Measurements from ENCODE around the gene KRTAP10-8. TPM values are rescaled to one million over a fixed set of nuclear protein-coding genes. Genes with fewer than 3 reads are reported as not detected.
"Not testable (repeated sequence)": the region's sequence is repeated elsewhere in the genome, so short reads cannot be mapped to it uniquely, and the experiment has no call there.

Gene KRTAP10-8
- total RNA-seq, 1 experiment from 2014 or later: not detected

DNA sequence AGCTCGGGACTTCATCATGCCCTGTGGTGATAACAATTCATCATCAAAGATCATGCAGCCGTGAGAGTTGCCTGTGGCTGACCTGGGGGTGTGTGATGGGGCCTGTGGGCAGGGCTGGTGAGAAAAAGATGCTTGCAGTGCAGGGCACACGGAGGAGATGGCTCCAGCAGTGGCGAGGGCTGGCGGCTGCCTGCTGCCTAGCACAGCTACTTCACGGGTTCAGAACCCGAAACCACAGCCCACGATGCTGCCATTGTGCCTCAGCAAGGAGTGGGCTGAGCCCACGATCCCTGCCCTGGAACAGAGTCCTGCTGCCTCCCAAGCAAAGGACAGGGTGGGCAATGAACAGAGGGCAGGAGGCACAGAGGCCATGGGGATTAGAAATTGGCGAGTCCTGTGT lies 14.4 kb downstream of the KRTAP10-8 start (continued):
- TF ChIP-seq, protein P1, sequence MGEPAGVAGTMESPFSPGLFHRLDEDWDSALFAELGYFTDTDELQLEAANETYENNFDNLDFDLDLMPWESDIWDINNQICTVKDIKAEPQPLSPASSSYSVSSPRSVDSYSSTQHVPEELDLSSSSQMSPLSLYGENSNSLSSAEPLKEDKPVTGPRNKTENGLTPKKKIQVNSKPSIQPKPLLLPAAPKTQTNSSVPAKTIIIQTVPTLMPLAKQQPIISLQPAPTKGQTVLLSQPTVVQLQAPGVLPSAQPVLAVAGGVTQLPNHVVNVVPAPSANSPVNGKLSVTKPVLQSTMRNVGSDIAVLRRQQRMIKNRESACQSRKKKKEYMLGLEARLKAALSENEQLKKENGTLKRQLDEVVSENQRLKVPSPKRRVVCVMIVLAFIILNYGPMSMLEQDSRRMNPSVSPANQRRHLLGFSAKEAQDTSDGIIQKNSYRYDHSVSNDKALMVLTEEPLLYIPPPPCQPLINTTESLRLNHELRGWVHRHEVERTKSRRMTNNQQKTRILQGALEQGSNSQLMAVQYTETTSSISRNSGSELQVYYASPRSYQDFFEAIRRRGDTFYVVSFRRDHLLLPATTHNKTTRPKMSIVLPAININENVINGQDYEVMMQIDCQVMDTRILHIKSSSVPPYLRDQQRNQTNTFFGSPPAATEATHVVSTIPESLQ (CRISPR knock-in tag; IDR thresholded peaks at IDR 0.05): no peak
- TF ChIP-seq ZNF416 (CRISPR knock-in tag; IDR thresholded peaks at IDR 0.05) (no peak), JAZF1 (CRISPR knock-in tag; IDR thresholded peaks at IDR 0.05) (no peak), NR1H2 (CRISPR knock-in tag; IDR thresholded peaks at IDR 0.05) (no peak), ETV6 (CRISPR knock-in tag; IDR thresholded peaks at IDR 0.05) (no peak), TEAD4 (CRISPR knock-in tag; IDR thresholded peaks at IDR 0.05) (no peak)
- TF ChIP-seq, protein P2, sequence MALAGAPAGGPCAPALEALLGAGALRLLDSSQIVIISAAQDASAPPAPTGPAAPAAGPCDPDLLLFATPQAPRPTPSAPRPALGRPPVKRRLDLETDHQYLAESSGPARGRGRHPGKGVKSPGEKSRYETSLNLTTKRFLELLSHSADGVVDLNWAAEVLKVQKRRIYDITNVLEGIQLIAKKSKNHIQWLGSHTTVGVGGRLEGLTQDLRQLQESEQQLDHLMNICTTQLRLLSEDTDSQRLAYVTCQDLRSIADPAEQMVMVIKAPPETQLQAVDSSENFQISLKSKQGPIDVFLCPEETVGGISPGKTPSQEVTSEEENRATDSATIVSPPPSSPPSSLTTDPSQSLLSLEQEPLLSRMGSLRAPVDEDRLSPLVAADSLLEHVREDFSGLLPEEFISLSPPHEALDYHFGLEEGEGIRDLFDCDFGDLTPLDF (CRISPR knock-in tag; IDR thresholded peaks at IDR 0.05): no peak
- TF ChIP-seq, protein P3, sequence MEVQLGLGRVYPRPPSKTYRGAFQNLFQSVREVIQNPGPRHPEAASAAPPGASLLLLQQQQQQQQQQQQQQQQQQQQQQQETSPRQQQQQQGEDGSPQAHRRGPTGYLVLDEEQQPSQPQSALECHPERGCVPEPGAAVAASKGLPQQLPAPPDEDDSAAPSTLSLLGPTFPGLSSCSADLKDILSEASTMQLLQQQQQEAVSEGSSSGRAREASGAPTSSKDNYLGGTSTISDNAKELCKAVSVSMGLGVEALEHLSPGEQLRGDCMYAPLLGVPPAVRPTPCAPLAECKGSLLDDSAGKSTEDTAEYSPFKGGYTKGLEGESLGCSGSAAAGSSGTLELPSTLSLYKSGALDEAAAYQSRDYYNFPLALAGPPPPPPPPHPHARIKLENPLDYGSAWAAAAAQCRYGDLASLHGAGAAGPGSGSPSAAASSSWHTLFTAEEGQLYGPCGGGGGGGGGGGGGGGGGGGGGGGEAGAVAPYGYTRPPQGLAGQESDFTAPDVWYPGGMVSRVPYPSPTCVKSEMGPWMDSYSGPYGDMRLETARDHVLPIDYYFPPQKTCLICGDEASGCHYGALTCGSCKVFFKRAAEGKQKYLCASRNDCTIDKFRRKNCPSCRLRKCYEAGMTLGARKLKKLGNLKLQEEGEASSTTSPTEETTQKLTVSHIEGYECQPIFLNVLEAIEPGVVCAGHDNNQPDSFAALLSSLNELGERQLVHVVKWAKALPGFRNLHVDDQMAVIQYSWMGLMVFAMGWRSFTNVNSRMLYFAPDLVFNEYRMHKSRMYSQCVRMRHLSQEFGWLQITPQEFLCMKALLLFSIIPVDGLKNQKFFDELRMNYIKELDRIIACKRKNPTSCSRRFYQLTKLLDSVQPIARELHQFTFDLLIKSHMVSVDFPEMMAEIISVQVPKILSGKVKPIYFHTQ (CRISPR knock-in tag; IDR thresholded peaks at IDR 0.05): no peak

DNA sequence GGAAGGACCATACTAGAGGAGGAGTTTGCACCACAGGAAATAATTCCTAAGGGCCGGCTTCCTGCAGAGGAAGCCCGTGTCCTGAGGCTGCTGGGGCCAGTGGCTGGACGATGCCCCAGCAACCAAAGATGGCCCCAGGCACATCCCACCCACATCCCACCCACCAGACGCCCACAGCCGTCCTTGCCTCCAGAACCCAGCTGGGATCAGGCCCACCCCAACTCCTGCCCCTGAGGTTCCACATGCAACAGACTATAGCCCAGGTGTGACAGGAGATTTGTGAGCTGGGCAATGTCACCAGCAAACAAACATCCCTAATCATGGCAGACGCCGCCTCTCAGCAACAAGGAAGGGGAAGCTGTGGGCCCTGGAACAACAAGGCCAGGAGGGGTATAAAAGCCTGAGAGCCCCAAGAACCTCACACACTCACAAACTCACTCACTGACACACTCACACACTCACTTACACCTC lies 14.8 kb downstream of the KRTAP10-8 start, which contains the start of gene KRTAP10-9:
Gene KRTAP10-9, plus strand, starts transcription at position 421 of the 471 bp plus-strand sequence. CDS start 79 bp downstream, outside the sequence.
- peaks cover 37% of the 10 kb centered on the region for H3K36me3 Mint-ChIP-seq
- no peak within 1 kb of the TSS for H3K4me3 Mint-ChIP-seq
- no peak within 1 kb of the TSS; the same call in 1 of the 2 replicates for H3K27ac Mint-ChIP-seq
- ChIA-PET POLR2A (no interaction called here), CTCF (interaction anchor here (0.7 to 0.8 kb wide), 2 partner anchors 8 to 114 kb away, joined by 3 to 5 read pairs; no protein-coding TSS in a partner anchor)
- peaks cover 3% of the 10 kb centered on the region; the same call in 1 of the 2 replicates for H3K4me1 Mint-ChIP-seq
- H3K27me3 Mint-ChIP-seq (ENCODE audit: low read depth): peaks cover 7% of the 10 kb centered on the region; the same call in 1 of the 2 replicates
- peaks cover 50% of the 10 kb centered on the region for H3K9me3 Mint-ChIP-seq
- TF ChIP-seq, protein P4, sequence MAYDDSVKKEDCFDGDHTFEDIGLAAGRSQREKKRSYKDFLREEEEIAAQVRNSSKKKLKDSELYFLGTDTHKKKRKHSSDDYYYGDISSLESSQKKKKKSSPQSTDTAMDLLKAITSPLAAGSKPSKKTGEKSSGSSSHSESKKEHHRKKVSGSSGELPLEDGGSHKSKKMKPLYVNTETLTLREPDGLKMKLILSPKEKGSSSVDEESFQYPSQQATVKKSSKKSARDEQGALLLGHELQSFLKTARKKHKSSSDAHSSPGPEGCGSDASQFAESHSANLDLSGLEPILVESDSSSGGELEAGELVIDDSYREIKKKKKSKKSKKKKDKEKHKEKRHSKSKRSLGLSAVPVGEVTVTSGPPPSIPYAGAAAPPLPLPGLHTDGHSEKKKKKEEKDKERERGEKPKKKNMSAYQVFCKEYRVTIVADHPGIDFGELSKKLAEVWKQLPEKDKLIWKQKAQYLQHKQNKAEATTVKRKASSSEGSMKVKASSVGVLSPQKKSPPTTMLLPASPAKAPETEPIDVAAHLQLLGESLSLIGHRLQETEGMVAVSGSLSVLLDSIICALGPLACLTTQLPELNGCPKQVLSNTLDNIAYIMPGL (CRISPR knock-in tag; IDR thresholded peaks at IDR 0.05): no peak
- TF ChIP-seq TP53 (CRISPR knock-in tag; IDR thresholded peaks at IDR 0.05): no peak
- ATAC-seq (no peak), DNase-seq (ENCODE audit: low spot score) (no peak)

DNA sequence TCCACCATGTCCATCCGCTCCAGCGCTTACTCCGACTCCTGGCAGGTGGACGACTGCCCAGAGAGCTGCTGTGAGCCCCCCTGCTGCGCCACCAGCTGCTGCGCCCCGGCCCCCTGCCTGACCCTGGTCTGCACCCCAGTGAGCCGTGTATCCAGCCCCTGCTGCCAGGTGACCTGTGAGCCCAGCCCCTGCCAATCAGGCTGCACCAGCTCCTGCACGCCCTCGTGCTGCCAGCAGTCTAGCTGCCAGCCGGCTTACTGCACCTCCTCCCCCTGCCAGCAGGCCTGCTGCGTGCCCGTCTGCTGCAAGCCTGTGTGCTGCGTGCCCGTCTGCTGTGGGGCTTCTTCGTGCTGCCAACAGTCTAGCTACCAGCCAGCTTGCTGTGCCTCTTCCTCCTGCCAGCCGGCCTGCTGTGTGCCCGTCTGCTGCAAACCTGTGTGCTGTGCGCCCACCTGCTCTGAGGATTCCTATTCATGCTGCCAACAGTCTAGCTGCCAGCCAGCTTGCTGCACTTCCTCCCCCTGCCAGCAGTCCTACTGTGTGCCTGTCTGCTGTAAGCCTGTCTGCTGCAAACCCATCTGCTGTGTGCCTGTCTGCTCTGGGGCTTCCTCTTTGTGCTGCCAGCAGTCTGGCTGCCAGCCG lies 15.4 kb downstream of the KRTAP10-8 start:
- DNase-seq (ENCODE audit: low spot score); H3K4me1 Mint-ChIP-seq; H3K27me3 Mint-ChIP-seq (ENCODE audit: low read depth); H3K27ac Mint-ChIP-seq; H3K4me3 Mint-ChIP-seq; POLR2A ChIA-PET; ATAC-seq: not testable (repeated sequence)
- peaks cover 41% of the 10 kb centered on the region for H3K36me3 Mint-ChIP-seq
- H3K9me3 Mint-ChIP-seq: peaks cover 50% of the 10 kb centered on the region
- CTCF ChIA-PET: interaction anchor here (0.7 to 1.0 kb wide), 3 partner anchors 9 to 114 kb away, joined by 3 to 5 read pairs (median 4); partner anchors contain the start of gene KRTAP10-11

DNA sequence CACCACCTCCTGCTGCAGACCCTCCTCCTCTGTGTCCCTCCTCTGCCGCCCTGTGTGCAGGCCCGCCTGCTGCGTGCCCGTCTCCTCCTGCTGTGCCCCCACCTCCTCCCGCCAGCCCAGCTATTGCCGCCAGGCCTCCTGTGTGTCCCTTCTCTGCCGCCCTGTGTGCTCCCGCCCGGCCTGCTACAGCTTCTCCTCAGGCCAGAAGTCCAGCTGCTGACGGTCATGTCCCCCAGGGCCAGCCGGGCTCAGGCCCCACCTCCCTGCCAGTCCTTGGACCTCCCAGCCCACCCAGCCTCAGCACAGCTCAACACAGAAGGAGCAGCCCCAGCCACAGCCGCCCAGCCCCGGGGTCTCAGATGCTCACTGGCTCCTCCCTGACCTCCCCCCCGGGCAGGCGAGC lies 16.0 kb downstream of the KRTAP10-8 start:
- H3K4me3 Mint-ChIP-seq; H3K27ac Mint-ChIP-seq; POLR2A ChIA-PET; DNase-seq (ENCODE audit: low spot score); H3K4me1 Mint-ChIP-seq; H3K27me3 Mint-ChIP-seq (ENCODE audit: low read depth); ATAC-seq: not testable (repeated sequence)
- peaks cover 50% of the 10 kb centered on the region for H3K9me3 Mint-ChIP-seq
- CTCF ChIA-PET: interaction anchor here (1.0 kb wide), 1 partner anchor 19 kb away, joined by 4 read pairs; the partner anchor contains the start of gene KRTAP10-11
- peaks cover 38% of the 10 kb centered on the region for H3K36me3 Mint-ChIP-seq
